ENCODE results near the gene FANCI.

- TF ChIP-seq CTCF (IDR thresholded peaks at IDR 0.05) (no peak), POLR2A (IDR thresholded peaks at IDR 0.05) (no peak)
These were observed 44.0 kb upstream of the FANCI start for GRCh38 chr15:89199746-89200145.

Data from body of pancreas (tissue), 4 donors.